T-helper 2 cell treated with Interferon-gamma antibody and Interleukin-4, amounts not matched to agents 5 μg/mL and 100 μg/mL, for 36 hours (primary cell): ENCODE results near the gene LDLRAD4.

Experiments
- DNase-seq: peaks from one replicate; pipeline ENCODE4 v3.0.0; 2021; ENCODE audit warnings: low spot score
- H3K27ac Mint-ChIP-seq: one replicate; pipeline ENCODE4 v1.8.0; 2021; ENCODE audit warnings: mild to moderate bottlenecking, mixed read lengths
- H3K27me3 Mint-ChIP-seq: one replicate; pipeline ENCODE4 v1.8.0; 2021; ENCODE audit warnings: low read depth, mixed read lengths
- H3K36me3 Mint-ChIP-seq: one replicate; pipeline ENCODE4 v1.8.0; 2021; ENCODE audit warnings: low read depth, mixed read lengths
- H3K4me1 Mint-ChIP-seq: one replicate; pipeline ENCODE4 v1.8.0; 2021; ENCODE audit warnings: low read depth, mixed read lengths
- H3K4me3 Mint-ChIP-seq: one replicate; pipeline ENCODE4 v1.8.0; 2022; ENCODE audit warnings: mild to moderate bottlenecking, moderate library complexity, mixed read lengths
- H3K9me3 Mint-ChIP-seq: one replicate; pipeline ENCODE4 v1.8.0; 2021; ENCODE audit warnings: mixed read lengths

Gene LDLRAD4

GRCh38 chr18:13581496-13582177 is 363.1 kb downstream of the LDLRAD4 start:
- H3K4me1 Mint-ChIP-seq, result peaks cover 53% of the 10 kb centered on the region
- H3K27me3 Mint-ChIP-seq, result no peaks in the 10 kb centered on the region
- H3K4me3 Mint-ChIP-seq, result no peak overlapping the region
- H3K36me3 Mint-ChIP-seq, result peaks cover 8% of the 10 kb centered on the region
- DNase-seq, result no peak
- no peak overlapping the region for H3K27ac Mint-ChIP-seq
- H3K9me3 Mint-ChIP-seq, result no peaks in the 10 kb centered on the region

GRCh38 chr18:13582178-13582670 is 363.7 kb downstream of the LDLRAD4 start:
- no peak overlapping the region for H3K27ac Mint-ChIP-seq
- no peaks in the 10 kb centered on the region for H3K9me3 Mint-ChIP-seq
- DNase-seq, result no peak
- peaks cover 8% of the 10 kb centered on the region for H3K36me3 Mint-ChIP-seq
- H3K4me3 Mint-ChIP-seq, result no peak overlapping the region
- peaks cover 50% of the 10 kb centered on the region for H3K4me1 Mint-ChIP-seq
- H3K27me3 Mint-ChIP-seq, result no peaks in the 10 kb centered on the region

- peaks cover 9% of the 10 kb centered on the region for H3K36me3 Mint-ChIP-seq
- no peak overlapping the region for H3K4me3 Mint-ChIP-seq
- H3K4me1 Mint-ChIP-seq, result peaks cover 48% of the 10 kb centered on the region
- no peak for DNase-seq
- H3K27ac Mint-ChIP-seq, result no peak overlapping the region
- H3K9me3 Mint-ChIP-seq, result no peaks in the 10 kb centered on the region
- H3K27me3 Mint-ChIP-seq, result no peaks in the 10 kb centered on the region
These were observed 365.3 kb downstream of the LDLRAD4 start for GRCh38 chr18:13583576-13584550.

GRCh38 chr18:13584825-13585224 is 366.3 kb downstream of the LDLRAD4 start:
- no peaks in the 10 kb centered on the region for H3K27me3 Mint-ChIP-seq
- no peaks in the 10 kb centered on the region for H3K9me3 Mint-ChIP-seq
- no peak for DNase-seq
- H3K4me3 Mint-ChIP-seq, result no peak overlapping the region
- H3K27ac Mint-ChIP-seq, result no peak overlapping the region
- peaks cover 9% of the 10 kb centered on the region for H3K36me3 Mint-ChIP-seq
- peaks cover 45% of the 10 kb centered on the region for H3K4me1 Mint-ChIP-seq

- peaks cover 10% of the 10 kb centered on the region for H3K36me3 Mint-ChIP-seq
- no peak overlapping the region for H3K4me3 Mint-ChIP-seq
- H3K27me3 Mint-ChIP-seq, result no peaks in the 10 kb centered on the region
- H3K27ac Mint-ChIP-seq, result no peak overlapping the region
- DNase-seq, result no peak
- peaks cover 47% of the 10 kb centered on the region for H3K4me1 Mint-ChIP-seq
- no peaks in the 10 kb centered on the region for H3K9me3 Mint-ChIP-seq
These were observed 367.0 kb downstream of the LDLRAD4 start for GRCh38 chr18:13585379-13586153.

DNA sequence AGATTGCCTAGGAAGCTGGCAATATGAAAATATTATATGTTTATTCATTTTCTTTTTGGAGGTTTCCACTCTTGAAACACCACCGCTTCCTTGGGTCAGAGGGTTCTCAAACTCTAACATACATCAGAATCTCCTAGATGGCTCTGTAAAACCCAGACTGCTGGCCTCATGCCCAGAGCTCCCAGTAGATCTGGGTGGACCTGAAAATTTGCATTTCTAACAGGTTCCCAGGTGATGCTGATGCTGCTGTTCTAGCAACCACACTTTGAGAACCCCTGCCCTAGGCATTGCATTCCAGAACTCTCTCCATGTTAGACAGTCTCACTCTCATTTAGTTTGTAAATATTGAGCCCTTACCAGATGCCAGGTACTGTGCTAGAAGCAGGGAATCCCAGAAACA is 368.4 kb downstream of the LDLRAD4 start:
- Mint-ChIP-seq H3K4me1 (peaks cover 54% of the 10 kb centered on the region), H3K4me3 (peak overlapping the region; percentile 50), H3K27me3 (no peaks in the 10 kb centered on the region), H3K9me3 (no peaks in the 10 kb centered on the region), H3K36me3 (peaks cover 11% of the 10 kb centered on the region), H3K27ac (peak overlapping the region; percentile 33)
- DNase-seq, result no peak

GRCh38 chr18:13587477-13587876 is 368.9 kb downstream of the LDLRAD4 start:
- Mint-ChIP-seq H3K4me3 (peak overlapping the region; percentile 50), H3K4me1 (peaks cover 56% of the 10 kb centered on the region), H3K27me3 (no peaks in the 10 kb centered on the region), H3K27ac (peak overlapping the region; percentile 38), H3K9me3 (no peaks in the 10 kb centered on the region), H3K36me3 (peaks cover 15% of the 10 kb centered on the region)
- no peak for DNase-seq

- Mint-ChIP-seq H3K36me3 (peaks cover 15% of the 10 kb centered on the region), H3K9me3 (no peaks in the 10 kb centered on the region), H3K27ac (peak overlapping the region; percentile 27), H3K4me1 (peaks cover 56% of the 10 kb centered on the region), H3K4me3 (peak overlapping the region; percentile 44), H3K27me3 (no peaks in the 10 kb centered on the region)
- DNase-seq, result no peak
These were observed 369.4 kb downstream of the LDLRAD4 start for GRCh38 chr18:13587937-13588336.

DNA sequence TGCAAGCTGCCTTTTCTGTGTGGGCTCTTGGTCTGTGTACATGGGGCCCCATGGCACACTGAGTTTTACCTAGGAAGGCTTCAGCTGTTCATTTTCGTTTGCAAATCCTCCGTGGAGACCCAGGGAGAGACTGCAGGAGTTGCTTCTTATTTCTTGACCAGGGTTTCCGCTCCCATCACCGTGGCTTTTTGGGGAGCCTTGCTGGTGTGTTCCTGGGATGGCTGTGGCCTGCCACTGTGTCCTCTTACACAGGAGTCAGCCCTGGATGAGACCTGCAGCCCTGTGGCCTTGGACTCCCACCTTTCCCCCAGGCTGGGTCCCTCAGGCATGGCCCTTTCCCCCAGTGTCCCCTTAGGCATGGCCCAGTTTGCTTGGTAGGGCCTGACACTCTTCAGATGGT is 370.8 kb downstream of the LDLRAD4 start:
- DNase-seq, result no peak
- Mint-ChIP-seq H3K36me3 (peaks cover 19% of the 10 kb centered on the region), H3K4me3 (no peak overlapping the region), H3K9me3 (no peaks in the 10 kb centered on the region), H3K27ac (no peak overlapping the region), H3K27me3 (no peaks in the 10 kb centered on the region), H3K4me1 (peaks cover 54% of the 10 kb centered on the region)

- peaks cover 51% of the 10 kb centered on the region for H3K4me1 Mint-ChIP-seq
- peaks cover 3% of the 10 kb centered on the region for H3K9me3 Mint-ChIP-seq
- H3K27me3 Mint-ChIP-seq, result no peaks in the 10 kb centered on the region
- no peak overlapping the region for H3K4me3 Mint-ChIP-seq
- no peak overlapping the region for H3K27ac Mint-ChIP-seq
- peaks cover 20% of the 10 kb centered on the region for H3K36me3 Mint-ChIP-seq
- no peak for DNase-seq
These were observed 371.4 kb downstream of the LDLRAD4 start for GRCh38 chr18:13589943-13590342.

- peaks cover 35% of the 10 kb centered on the region for H3K4me1 Mint-ChIP-seq
- no peak overlapping the region for H3K27ac Mint-ChIP-seq
- no peaks in the 10 kb centered on the region for H3K27me3 Mint-ChIP-seq
- no peak overlapping the region for H3K4me3 Mint-ChIP-seq
- peaks cover 39% of the 10 kb centered on the region for H3K36me3 Mint-ChIP-seq
- no peak for DNase-seq
- H3K9me3 Mint-ChIP-seq, result peaks cover 26% of the 10 kb centered on the region
These were observed 373.7 kb downstream of the LDLRAD4 start for GRCh38 chr18:13592246-13592645.

DNA sequence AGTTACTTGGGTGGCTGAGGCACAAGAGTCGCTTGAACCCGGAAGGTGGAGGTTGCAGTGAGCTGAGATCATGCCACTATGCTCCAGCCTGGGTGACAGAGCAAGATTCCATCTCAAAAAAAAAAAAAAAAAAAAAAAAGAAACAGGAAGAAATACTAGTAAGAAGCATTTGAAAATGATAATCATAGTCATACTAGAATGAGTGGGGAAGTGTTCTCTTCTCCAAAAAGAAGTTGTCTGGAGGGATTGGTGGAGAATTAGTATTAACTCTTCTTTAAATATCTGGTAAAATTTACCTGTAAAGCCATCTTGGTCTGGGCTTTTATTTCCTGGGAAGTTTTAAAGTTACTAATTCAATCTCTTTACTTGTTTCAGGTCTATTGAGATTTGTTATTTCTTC is 376.0 kb downstream of the LDLRAD4 start:
- Mint-ChIP-seq H3K27me3 (no peaks in the 10 kb centered on the region), H3K9me3 (peaks cover 45% of the 10 kb centered on the region), H3K4me3 (no peak overlapping the region), H3K4me1 (peaks cover 25% of the 10 kb centered on the region), H3K27ac (no peak overlapping the region), H3K36me3 (peaks cover 55% of the 10 kb centered on the region)
- no peak for DNase-seq

DNA sequence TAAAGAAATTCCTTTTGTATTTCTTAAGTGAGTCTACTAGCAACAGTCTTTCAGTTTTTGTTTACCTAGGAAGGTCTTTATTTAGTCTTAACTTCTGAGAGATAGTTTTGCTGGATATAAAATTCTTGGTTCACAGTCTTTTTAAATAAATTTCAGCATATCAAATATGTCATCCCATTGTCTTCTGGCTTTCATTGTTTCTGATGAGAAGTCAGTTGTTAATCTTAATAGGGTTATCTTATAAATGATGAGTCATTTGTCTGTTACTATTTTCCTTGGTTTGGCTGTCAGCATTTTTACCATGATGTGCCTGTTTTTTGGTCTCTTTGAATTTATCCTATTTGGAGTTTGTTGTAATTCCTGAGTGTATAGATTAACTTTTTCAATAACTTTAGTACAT is 378.5 kb downstream of the LDLRAD4 start:
- H3K27me3 Mint-ChIP-seq, result no peaks in the 10 kb centered on the region
- peaks cover 54% of the 10 kb centered on the region for H3K36me3 Mint-ChIP-seq
- peaks cover 4% of the 10 kb centered on the region for H3K4me1 Mint-ChIP-seq
- peaks cover 52% of the 10 kb centered on the region for H3K9me3 Mint-ChIP-seq
- no peak for DNase-seq
- H3K4me3 Mint-ChIP-seq, result no peak overlapping the region
- H3K27ac Mint-ChIP-seq, result no peak overlapping the region
